Measurements from ENCODE around the gene KCNJ15.

DNA sequence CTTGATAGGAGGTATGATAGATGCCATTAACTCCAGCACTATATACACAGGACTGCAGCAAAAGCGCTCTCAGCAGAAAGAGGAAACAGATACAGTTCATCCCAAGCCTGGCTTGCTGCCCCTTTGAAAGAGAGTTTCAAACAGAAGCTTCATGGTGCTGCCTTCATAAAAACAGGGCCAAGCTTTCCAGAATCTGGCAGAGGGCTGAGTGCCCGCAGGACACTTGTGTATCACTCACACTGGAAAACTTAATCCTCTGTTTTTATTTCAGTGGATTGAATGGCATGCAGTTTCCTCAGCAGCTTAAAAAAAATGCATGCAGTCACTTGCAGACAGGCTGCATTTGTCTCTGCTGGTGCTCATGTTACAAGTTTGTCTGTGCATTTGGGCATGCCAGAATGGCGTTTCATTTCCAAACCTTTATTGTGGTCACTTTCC is 40.4 kb downstream of the KCNJ15 start:
- TF ChIP-seq POLR2A (IDR thresholded peaks at IDR 0.05; ENCODE audit: low read depth, low read length) (no peak), SPI1 (IDR thresholded peaks at IDR 0.05; ENCODE audit: low read depth, low read length) (no peak), POLR2AphosphoS5 (IDR thresholded peaks at IDR 0.05; ENCODE audit: low read depth, low read length) (no peak), PAX5 (IDR thresholded peaks at IDR 0.05; ENCODE audit: insufficient read depth, low read length, severe bottlenecking) (no peak), TAF1 (IDR thresholded peaks at IDR 0.05; ENCODE audit: low read depth, low read length) (no peak)

Measured in GM12891 (cell line).